Measurements from ENCODE around the gene FRMD3. TPM values are rescaled to one million over a fixed set of nuclear protein-coding genes. Genes with fewer than 3 reads are reported as not detected.

The FRMD3 gene
- total RNA-seq, 4 donors from 2014 or later: 2.2 to 5.8 (median 4.4) TPM

DNA sequence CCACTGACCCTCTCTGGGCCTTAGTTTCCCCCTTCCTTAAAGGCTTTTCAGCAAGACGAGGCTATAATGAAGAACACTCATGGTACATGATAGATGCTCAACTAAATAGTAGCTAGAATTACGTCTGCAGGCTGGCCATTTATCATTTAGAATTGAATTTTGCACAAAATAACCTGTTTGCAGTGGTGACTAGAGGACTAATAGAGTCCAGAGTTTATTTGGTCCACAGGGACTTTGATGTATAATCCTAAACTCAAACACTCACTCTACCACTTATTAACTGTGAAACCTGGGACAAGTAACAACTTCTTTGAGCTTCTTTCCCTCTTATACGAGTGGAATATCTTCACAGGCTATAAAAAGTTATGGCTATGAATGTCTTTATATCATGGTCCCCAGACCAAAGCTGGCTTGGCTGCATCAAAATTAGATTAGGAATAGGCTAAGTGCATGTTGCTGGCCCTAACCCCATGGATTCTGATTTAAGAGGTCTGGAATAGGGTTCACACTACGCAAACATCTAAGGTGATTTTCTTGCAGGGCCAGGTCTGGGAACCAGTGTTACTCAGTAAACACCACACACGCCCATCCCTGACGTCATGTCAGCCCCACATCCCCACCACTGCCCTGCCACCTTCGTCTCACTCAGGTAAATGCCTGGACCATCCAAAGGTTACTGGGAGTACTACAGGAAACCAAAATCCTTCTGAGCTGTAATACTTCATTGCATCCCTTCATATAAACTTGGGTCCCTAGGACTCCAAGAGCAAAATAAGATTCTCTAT, 150.6 kb downstream of the FRMD3 start:
- 92 to 93% methylated on average over 7 of the region's 7 CpGs for WGBS, 2 donors
- intact Hi-C loops (cut with DNase I; ENCODE audit: low total_unique reads): no loop called here
- TF ChIP-seq POLR2A (IDR thresholded peaks at IDR 0.05) (no peak), CTCF (IDR thresholded peaks at IDR 0.05) (no peak)
- H3K4me3 ChIP-seq (ENCODE audit: low read depth, poor library complexity, severe bottlenecking): no peak overlapping the region
- no peak for DNase-seq (ENCODE audit: low spot score in 2 of 2)

DNA sequence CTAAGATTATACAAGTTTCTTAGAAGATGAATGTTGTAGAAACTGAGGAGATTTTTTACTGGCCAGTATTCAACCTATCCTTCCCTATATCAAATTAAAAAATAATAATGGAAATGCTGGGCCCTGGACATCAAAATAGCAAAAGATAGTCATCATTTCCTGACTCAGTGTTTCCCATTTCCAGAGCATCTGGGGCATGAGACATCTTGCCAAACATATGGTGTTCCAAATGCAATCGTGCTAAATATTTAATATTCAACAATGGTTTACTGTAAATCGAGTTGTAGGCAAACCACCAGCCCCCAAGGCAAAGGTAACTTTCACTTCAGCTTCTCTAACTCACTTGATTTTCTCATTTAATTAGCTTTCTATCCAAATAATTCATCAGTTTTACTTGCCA, 152.9 kb downstream of the FRMD3 start:
- no peak for DNase-seq (ENCODE audit: low spot score in 2 of 2)
- intact Hi-C loops (cut with DNase I; ENCODE audit: low total_unique reads): no loop called here
- H3K4me3 ChIP-seq (ENCODE audit: low read depth, poor library complexity, severe bottlenecking): no peak overlapping the region
- TF ChIP-seq CTCF (IDR thresholded peaks at IDR 0.05): no peak
- 17 to 19% methylated on average over 2 of the region's 2 CpGs for WGBS, 2 donors

DNA sequence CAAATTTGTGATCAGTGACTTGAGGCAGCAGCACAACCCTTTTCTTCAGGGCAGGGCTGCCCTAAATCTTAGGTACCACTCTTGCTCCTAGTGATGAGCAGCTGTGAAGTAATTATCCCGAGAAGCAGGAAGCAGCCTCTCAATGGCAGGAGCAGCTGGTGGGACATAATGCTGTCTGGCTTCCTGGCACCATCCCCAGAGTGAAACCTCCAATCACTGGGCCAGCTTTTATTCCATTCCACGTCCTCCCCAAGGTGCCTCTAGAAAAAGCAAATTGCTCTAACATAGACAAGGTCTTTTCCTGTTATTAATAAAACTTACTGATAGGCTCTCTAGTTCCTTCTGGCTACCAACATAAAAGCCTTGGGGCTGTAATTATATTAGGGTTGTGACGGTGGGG, 154.0 kb downstream of the FRMD3 start:
- TF ChIP-seq POLR2A (IDR thresholded peaks at IDR 0.05) (no peak), CTCF (IDR thresholded peaks at IDR 0.05) (no peak)
- no peak overlapping the region for H3K4me3 ChIP-seq (ENCODE audit: low read depth, poor library complexity, severe bottlenecking)
- 57 to 59% methylated on average over 3 of the region's 3 CpGs for WGBS, 2 donors
- DNase-seq (ENCODE audit: low spot score in 2 of 2): no peak
- intact Hi-C loops (cut with DNase I; ENCODE audit: low total_unique reads): no loop called here

DNA sequence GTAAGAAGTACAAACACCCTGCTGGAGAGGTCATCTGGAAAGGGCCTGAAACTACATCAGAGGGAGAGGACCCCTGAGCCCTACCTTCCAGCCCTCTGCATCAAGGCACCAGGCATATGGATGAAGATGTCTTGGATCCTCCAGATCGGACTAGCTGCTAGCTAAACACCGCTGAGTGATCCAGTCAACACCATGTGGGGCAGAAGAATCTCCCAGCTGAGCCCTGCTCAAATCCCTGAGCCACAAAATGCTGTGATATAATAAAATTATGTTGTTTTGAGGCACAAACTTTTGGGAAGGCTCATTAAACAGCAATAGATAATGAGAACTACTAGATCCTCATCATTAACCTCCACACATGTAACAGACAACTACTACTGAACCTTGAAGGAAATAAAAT, 155.2 kb downstream of the FRMD3 start:
- TF ChIP-seq CTCF (IDR thresholded peaks at IDR 0.05) (no peak), POLR2A (IDR thresholded peaks at IDR 0.05) (no peak)
- DNase-seq (ENCODE audit: low spot score in 2 of 2): no peak
- intact Hi-C loops (cut with DNase I; ENCODE audit: low total_unique reads): no loop called here
- H3K4me3 ChIP-seq (ENCODE audit: low read depth, poor library complexity, severe bottlenecking): no peak overlapping the region
- 92 to 98% methylated on average over 2 of the region's 2 CpGs for WGBS, 2 donors

DNA sequence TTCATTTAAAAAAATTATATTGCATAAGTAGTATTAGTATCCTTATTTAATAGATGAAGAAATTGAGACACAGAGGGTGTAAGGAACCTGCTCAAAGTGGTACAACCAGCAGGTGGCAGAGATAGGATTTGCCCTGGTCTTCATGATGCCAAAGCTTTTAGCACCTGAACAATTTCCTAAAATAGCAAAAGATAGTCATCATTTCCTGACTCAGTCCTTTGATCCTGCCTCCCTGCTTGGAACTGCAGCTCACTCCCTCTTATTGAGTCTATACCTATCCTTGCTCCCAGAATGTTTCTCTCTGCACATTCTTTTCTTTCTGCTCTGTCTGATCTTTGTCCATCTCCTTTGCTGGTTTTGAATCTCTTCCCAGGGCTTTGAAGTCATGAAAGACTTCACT, 155.8 kb downstream of the FRMD3 start:
- TF ChIP-seq POLR2A (IDR thresholded peaks at IDR 0.05) (no peak), CTCF (IDR thresholded peaks at IDR 0.05) (no peak)
- intact Hi-C loops (cut with DNase I; ENCODE audit: low total_unique reads): no loop called here
- no peak for DNase-seq (ENCODE audit: low spot score in 2 of 2)
- H3K4me3 ChIP-seq (ENCODE audit: low read depth, poor library complexity, severe bottlenecking): no peak overlapping the region

DNA sequence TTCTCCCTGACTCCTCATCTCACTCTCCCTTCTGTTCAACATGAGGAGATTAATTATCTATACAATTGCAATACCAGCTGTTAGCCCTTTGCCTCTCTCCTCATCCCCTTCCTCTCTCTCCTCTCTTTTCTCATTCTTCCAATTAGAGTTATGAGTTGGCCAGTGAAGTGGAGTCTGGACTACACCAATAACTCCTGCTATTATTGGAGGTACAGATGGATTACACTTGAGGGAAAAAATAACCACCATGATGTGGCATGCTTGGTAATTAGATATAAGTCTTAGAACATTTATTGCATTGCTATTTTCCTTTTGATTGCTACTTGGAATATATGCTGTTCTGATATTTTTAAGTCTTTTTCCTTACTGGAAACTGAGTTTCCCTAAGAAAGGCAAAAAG, 159.2 kb downstream of the FRMD3 start:
- intact Hi-C loops (cut with DNase I; ENCODE audit: low total_unique reads): no loop called here
- TF ChIP-seq CTCF (IDR thresholded peaks at IDR 0.05): no peak
- no peak for TF ChIP-seq POLR2A (IDR thresholded peaks at IDR 0.05)
- H3K4me3 ChIP-seq (ENCODE audit: low read depth, poor library complexity, severe bottlenecking): no peak overlapping the region
- DNase-seq (ENCODE audit: low spot score in 2 of 2): no peak

Measured in lower leg skin (tissue), 4 donors.